NCI-H510A treated with DMSO at 0.1 percent for 48 hours (cell line): ENCODE results near the gene ANGPT4.

Experiments used
- DNase-seq: peaks from one replicate; lab custom pipeline; 2025; lab: John Stamatoyannopoulos, UW

ANGPT4 gene, protein sequence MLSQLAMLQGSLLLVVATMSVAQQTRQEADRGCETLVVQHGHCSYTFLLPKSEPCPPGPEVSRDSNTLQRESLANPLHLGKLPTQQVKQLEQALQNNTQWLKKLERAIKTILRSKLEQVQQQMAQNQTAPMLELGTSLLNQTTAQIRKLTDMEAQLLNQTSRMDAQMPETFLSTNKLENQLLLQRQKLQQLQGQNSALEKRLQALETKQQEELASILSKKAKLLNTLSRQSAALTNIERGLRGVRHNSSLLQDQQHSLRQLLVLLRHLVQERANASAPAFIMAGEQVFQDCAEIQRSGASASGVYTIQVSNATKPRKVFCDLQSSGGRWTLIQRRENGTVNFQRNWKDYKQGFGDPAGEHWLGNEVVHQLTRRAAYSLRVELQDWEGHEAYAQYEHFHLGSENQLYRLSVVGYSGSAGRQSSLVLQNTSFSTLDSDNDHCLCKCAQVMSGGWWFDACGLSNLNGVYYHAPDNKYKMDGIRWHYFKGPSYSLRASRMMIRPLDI

DNA sequence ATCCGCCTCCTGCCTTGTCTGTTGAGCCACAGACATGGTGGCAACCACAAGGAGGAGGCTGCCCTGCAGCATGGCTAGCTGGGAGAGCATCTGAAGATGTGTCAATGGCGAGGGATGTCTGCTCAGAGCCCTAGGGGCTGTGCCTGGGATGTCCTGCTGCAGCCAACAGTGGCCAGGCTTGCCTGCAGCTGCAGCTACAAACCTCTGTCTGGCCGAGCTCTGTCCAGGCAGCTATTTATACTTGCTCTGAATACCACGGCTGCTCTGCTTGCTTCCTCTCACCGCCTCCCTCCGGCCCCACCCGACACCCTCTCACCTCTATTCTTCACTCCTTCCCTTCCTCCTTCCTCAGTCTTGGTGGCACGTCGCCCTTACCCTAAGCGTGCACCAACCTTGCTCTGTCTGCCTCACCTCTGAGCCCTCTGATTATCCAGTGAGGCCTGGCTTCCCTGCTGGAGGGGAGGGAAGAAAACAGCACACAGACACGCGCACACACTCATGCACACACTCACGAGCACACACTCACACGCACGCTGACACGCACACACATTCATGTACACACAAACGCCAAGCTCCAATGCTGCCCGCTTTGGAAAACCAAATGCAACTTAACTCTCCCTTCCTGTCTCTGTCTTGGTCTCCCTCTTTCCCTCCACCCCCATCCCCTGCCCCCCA is at the start of gene ANGPT4:
Gene ANGPT4 (minus strand): TSS at position 210 of the 675 bp plus-strand sequence. CDS start 120 bp downstream, at position 90.
- DNase-seq: no peak

- no peak for DNase-seq
These were observed 47.7 kb upstream of the ANGPT4 start for GRCh38 chr20:963795-964194.

DNA sequence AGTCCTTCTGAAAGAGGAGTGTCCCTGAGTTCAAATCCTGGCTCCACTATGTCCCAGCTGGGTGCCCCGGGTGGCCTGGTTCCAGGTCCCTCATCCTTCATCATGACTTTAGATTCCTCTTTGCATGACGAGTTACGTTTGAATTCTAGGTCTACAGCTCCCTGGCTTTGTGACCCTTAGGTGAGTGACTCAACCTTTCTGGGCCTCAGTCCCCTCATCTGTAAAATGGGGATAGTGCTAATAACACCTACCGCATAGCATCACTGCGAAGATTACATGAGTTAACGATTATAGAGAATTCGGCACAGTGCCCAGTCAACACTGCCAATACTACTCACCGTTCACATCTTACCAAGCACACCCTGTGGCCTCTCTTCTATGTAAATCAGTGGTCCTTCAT is 46.5 kb upstream of the ANGPT4 start:
- DNase-seq: no peak

DNA sequence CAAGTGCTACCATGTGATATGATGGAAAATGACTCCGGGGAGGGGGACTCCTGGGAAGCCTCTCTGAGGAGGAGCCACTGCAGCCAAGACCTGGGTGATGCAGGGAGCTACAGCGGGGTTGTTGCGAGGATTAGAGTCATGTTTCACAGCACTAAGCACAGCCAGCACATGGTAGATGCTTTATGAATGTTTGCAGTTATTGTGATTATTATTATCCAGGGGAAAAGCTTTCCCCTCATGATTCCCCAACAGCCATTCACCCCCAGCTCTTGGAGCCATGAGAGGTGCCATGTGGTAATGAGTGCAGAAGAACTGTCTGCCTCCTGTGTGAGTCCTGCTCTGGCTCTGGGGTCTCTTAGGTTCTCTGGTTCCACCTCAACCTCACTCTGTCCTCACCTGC is 46.1 kb upstream of the ANGPT4 start:
- DNase-seq: no peak

GRCh38 chr20:961768-962167 is 45.6 kb upstream of the ANGPT4 start:
- no peak for DNase-seq

DNA sequence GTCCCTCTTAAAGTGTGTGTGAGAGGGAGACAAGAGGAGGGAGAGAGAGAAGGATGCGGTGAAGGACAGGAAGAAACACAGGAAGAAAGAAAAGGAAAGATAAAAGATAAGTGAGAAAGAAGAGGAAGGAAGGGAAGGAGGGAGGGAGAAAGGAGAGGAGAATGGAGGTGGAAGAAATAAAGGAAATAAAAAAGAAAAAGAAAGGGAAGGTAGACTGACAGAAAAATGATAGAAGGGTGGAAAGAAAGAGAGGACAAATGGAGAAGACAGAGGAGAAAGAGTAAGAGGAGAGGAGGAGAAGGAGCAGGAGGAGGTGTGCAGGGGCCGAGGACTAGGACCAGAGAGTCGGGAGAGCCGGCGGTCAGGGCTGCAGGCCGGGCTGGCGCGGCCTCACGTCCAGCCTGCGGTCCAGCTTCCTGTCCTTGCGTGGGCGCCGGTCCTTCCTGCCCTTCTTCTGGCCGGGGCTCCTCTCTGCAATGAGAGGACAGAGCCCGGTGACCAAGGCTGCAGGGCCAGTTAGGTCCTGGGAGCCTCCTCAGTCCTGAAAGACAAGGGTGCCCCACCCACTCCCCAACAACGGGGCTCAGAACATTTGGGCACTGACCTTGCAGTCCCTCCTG is 44.0 kb upstream of the ANGPT4 start:
- DNase-seq: no peak

DNA sequence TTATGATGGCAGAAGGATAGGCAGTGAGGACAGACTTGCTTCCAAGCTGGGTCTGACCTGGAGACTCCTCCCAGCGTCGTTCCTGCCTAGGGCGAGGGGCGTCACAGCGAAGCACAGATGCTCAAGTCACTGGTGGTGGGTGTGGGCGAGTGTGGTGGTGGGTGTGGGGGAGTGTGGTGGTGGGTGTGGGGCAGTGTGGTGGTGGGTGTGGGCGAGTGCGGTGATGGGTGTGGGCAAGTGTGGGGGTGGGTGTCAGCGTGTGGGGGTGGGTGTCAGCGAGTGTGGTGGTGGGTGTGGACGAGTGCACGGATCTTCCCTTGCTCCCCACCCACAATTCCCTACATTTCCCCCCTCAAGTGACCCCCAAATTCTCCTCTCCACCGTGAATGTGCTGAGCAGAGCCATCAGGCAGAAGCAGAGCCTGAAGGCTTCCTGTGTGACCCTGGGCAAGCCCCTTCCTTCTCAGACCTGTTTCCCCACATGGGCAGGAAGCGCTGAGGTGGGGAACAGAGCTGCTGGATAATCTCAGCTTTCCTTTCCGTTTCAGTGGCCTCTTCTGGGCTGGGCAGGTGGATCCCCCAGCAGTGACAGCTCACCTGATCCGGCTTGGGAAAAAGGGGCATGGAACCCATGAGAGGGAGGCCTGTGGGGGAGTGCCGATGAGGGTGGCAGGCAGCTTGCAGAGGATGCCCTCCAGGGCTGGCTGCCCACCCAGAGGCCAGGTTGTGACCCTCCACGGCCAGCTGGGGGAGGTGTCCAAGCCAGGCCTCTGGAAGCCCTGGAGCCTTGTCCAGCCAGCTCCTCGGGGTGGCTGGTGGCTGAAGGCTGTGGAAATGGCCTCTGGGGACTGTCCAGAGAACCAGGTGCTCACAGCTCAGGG is 43.0 kb upstream of the ANGPT4 start:
- DNase-seq: no peak

DNA sequence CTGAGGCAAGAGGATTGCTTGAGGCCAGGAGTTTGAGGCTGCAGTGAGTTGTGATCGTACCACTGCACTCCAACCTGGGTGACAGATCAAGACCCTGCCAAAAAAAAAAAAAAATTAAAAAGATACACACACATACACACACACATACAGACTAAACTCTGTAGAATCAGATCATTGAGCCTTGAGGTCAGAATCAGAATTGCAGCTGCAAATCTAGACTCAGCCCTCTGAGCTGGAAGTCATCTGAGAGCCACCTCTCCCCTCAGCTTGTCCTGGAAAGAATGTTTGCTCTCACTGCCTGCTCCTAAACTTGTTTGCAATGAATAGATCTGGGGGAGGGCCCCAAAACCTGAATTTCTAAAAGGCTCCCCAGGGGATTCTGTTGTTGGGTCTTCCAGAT is 41.4 kb upstream of the ANGPT4 start:
- DNase-seq: no peak

GRCh38 chr20:956330-956951 is 40.3 kb upstream of the ANGPT4 start:
- peak; percentile 25 for DNase-seq

DNA sequence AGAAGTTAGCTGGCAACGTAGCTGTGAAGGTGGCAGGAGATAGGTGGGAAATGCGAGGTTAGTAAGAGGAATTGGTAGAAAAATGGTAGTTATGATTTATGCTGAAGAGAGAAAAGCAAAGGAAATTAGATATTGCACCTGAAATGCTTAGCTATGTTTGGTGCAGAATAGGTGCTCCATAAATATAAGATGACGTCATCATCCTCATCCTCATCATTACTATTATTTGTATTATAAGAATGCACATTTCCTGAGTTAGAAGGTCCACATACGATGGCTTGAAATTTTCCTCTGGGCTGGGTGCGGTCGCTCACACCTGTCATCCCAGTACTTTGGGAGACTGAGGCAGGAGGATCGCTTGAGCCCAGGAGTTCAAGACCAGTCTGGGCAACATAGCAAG is 39.5 kb upstream of the ANGPT4 start:
- DNase-seq: no peak

- DNase-seq: no peak
These were observed 39.0 kb upstream of the ANGPT4 start for GRCh38 chr20:955111-955510.

GRCh38 chr20:953742-954141 is 37.6 kb upstream of the ANGPT4 start:
- no peak for DNase-seq

- no peak for DNase-seq
These were observed 36.2 kb upstream of the ANGPT4 start for GRCh38 chr20:952196-952795.

DNA sequence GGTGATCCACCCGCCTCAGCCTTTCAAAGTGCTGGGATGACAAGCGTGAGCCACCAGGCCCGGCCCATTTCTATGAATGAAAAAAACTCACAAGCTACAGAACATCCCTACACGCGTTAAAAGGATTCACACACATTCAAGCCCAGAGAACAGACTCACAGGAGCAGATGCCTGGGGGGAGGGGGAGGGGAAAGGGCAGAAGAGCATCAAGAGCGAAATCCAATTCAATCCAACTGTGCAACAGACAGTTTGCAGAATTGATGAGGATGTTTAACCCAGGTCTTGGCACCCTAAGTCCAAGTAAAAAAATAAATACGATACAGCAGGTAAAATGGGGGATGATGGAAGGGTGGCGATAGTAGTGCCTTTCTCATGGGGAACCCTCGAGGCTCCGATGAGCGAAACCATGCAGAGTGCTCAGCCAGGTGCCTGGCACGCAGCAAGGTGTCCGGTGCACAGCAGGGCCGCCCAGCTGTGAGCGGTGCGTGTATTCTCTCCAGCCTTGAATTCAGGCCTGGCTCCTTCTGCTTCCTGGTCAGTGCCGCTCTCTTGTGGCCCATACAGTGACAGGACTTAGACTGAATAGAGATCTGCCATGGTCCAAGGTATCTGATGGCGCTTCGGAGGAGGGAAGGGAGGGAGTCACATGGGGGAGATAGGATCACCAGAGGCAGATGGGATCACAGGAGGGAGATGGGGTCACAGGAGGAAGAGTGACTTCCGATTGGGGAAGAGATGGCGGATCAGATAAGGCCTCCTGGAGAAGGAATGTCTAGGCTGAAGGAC is 35.4 kb upstream of the ANGPT4 start:
- no peak for DNase-seq

DNA sequence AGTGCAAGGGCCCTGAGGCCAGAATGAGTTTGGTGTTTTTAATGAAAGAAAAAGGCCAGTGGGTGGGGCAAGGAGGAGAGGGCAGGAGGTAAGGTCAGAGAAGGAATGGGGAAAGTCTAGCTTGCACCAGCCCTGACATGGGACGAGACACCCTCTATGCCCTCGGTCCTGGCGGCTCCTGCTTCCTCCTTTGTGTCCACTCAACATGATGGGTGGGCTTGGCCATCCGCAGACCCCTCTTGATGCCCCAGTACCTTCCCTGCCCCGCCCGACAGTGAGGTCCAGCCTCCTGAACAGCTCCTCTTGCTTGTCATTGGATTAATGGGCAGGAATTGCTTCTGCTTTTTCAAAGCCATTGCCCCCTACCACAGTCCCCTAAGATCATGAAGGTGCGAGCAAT is 33.6 kb upstream of the ANGPT4 start:
- no peak for DNase-seq

GRCh38 chr20:946826-947225 is 30.7 kb upstream of the ANGPT4 start:
- DNase-seq: no peak

DNA sequence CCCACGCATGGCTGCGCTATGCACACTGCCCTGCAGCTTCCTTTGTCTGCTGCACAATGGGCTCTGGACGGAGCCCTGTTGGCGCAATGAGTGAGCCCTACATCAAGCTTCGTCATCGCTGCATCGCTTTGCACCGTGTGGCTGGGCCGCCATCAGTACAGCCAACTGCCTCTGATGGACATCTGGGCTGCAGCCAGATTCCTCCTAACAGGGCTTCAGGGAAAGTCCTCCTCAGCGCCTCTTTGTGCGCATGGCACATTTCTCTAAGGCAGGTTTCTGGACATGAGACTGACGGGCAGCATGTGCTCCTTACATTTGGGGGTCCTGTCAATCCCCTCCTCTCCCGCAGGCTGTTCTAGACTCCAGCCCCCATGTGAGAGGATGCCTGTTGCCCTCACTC is 29.7 kb upstream of the ANGPT4 start:
- DNase-seq: no peak

GRCh38 chr20:944774-945410 is 28.8 kb upstream of the ANGPT4 start:
- DNase-seq: no peak

GRCh38 chr20:944148-944547 is 28.0 kb upstream of the ANGPT4 start:
- DNase-seq: no peak

DNA sequence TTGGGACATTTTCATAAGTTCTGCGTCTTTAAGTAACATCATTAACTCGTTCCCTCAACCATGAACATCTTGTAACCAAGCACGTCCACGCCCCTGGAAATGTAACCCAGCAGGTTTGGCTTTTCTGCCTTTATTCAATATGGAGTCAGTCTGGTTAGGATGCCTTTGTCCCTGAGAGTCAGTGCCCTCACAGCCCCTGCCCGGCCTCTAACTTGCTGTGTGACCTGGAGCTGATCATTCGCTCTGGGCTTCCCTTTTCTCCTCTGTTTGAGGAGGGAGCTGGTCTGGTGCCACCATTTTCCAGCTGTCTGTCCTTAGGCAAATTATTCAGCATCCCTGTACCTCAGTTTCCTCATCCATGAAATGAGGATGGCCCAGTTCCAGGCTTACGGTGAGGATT is 26.5 kb upstream of the ANGPT4 start:
- DNase-seq: no peak
